PFSK-1 (cell line): ENCODE measurements around the gene PTPRN2.

Source experiments
- FOXP2 ChIP-seq: optimal IDR thresholded peaks from 2 replicates; pipeline ENCODE3; 2011; ENCODE audit warnings: borderline replicate concordance, control low read depth, inconsistent platforms; ENCODE audit not compliant: insufficient read depth; ENCODE audit errors: extremely low read length, extremely low read depth
- POLR2AphosphoS5 ChIP-seq: IDR thresholded peaks from 2 replicates; pipeline ENCODE4 v1.6.1; 2012; ENCODE audit warnings: low read depth, mild to moderate bottlenecking, control low read depth, low read length, moderate library complexity
- REST ChIP-seq, 2 experiments: IDR thresholded peaks; 2 replicates each; pipeline versions ENCODE4 v1.6.1 to v1.8.0; 2011 to 2012; ENCODE audit warnings: low read depth in 2 of 2, low read length in 2 of 2, control low read depth in 1 of 2, inconsistent platforms in 1 of 2, mild to moderate bottlenecking in 1 of 2, moderate library complexity in 1 of 2; ENCODE audit not compliant: insufficient read depth in 1 of 2
- SIN3A ChIP-seq: IDR thresholded peaks from 2 replicates; pipeline ENCODE4 v1.6.1; 2012; ENCODE audit warnings: mild to moderate bottlenecking, low read length, moderate library complexity, borderline replicate concordance; ENCODE audit not compliant: insufficient read depth
- TAF1 ChIP-seq: IDR thresholded peaks from 2 replicates; pipeline ENCODE4 v1.6.1; 2012; ENCODE audit warnings: low read length, control low read depth, borderline replicate concordance; ENCODE audit not compliant: insufficient read depth

The PTPRN2 gene

GRCh38 chr7:157886266-157886665 is 701.4 kb downstream of the PTPRN2 start:
- TF ChIP-seq SIN3A (no peak), REST (IDR thresholded peaks at IDR 0.05; ENCODE audit: insufficient read depth in 1 of 2, low read depth in 2 of 2, low read length in 2 of 2) (no peak), POLR2AphosphoS5 (no peak)

- TF ChIP-seq FOXP2: no peak
- TF ChIP-seq POLR2AphosphoS5: no peak
- no peak for TF ChIP-seq TAF1
- no peak for TF ChIP-seq REST (IDR thresholded peaks at IDR 0.05; ENCODE audit: insufficient read depth in 1 of 2, low read depth in 2 of 2, low read length in 2 of 2)
- no peak for TF ChIP-seq SIN3A
These were observed 702.5 kb downstream of the PTPRN2 start for GRCh38 chr7:157885140-157885539.

GRCh38 chr7:157884461-157885062 is 703.1 kb downstream of the PTPRN2 start:
- TF ChIP-seq SIN3A (no peak), TAF1 (no peak), POLR2AphosphoS5 (no peak)

DNA sequence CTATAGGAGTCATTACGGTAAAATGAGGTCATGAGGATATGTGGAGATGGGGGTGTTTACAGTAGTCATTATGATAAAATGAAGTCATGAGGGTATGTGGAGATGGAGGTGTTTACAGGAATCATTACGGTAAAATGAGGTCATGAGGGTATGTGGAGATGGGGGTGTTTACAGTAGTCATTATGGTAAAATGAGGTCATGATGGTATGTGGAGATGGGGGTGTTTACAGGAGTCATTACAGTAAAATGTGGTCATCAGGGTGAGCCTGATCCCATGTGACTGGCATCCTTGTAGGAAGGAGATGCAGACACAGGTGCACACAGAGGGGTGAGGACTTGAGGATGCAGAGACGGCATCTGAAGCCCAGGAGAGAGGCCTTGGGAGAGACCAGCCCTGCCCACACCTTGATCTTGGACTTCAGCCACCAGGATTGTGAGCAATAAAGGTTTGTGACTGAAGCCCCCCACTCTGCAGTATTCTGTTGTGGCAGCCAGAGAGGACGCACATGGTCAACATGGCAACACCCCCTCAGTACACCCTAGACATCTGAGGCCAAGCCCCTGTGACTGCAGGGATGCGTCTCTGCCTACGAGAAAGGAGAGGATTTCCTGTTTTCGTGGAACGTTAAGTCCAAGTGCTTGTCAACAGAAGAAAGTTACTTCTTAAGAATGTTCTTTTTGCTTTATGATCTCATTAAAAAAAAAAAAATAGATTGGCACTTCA is 706.4 kb downstream of the PTPRN2 start:
- no peak for TF ChIP-seq REST (IDR thresholded peaks at IDR 0.05; ENCODE audit: insufficient read depth in 1 of 2, low read depth in 2 of 2, low read length in 2 of 2)
- no peak for TF ChIP-seq FOXP2
- no peak for TF ChIP-seq TAF1
- TF ChIP-seq POLR2AphosphoS5: no peak
- no peak for TF ChIP-seq SIN3A

- no peak for TF ChIP-seq SIN3A
- no peak for TF ChIP-seq POLR2AphosphoS5
- TF ChIP-seq FOXP2: no peak
- TF ChIP-seq REST (IDR thresholded peaks at IDR 0.05; ENCODE audit: insufficient read depth in 1 of 2, low read depth in 2 of 2, low read length in 2 of 2): no peak
- no peak for TF ChIP-seq TAF1
These were observed 708.2 kb downstream of the PTPRN2 start for GRCh38 chr7:157879391-157879790.
